Activated CD8-positive, alpha-beta memory T cell treated with anti-CD3 and anti-CD28 coated beads for 1 hour (primary cell): Measurements from ENCODE around the gene NIN.
"Not testable (repeated sequence)": the region's sequence is repeated elsewhere in the genome, so short reads cannot be mapped to it uniquely, and the experiment has no call there.

ENCODE experiments used
- DNase-seq, 2 donors: peaks; one replicate each; pipeline ENCODE4 v3.0.0-alpha.2; 2020; ENCODE audit warnings: low read depth in 1 of 2; ENCODE audit errors: extremely low read depth in 1 of 2

Gene NIN

DNA sequence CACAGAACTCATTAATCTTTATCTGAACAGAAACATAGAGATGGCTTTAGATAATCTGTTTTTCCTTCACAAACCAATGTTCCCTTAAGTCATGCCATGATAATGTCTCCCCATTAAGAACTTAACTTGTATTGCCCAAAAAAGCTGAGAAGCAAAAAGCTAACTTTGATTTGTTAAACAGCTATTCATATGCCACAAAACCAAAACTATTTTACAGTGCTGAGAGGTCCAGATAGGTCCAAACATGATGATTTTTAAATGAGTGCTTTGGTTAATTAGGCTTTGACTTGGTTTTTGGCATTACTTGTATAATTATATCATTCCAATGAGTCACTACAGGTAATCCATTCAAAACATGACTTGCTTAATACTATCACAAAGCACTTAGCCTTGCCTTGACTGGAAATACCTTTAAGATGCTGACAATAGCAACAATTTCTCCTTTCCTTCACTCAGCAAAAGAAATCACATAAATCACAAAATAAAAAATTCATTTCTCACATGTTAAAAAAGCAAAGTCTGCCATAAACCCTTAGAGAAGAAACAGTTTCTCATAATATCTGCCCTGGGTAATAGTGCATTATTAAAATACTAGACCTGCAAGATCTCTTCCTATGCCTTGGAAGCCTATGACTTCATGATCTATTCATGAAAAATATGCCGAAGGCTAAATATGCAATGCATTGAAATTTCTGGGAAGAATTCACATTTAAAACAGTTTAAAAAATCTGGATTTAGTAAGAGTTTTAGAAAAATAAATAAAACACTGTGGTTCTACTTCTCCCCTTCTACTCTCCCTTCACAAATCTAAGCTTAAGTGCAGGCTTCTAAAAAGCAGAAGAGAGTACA, 110.8 kb downstream of the NIN start:
- no peak for DNase-seq

DNA sequence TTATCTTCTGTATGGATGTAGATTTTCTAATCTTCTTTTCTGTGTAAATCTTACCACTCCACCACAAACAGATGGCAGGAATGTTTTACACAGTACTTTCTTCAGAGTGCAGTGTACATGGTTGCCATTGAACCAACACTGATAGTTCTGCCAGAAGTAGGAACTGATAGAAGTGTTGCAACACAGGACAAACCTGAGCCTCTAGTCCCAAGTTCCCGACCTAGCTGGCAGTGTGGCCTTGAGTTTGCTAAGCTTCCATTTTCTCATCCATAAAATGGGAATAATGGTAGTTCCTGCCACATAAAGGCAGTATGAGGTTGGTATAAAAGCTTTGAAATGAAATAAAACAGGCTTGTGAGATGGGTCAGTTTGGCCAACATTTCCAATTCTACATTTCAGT, 112.0 kb downstream of the NIN start:
- no peak for DNase-seq

DNA sequence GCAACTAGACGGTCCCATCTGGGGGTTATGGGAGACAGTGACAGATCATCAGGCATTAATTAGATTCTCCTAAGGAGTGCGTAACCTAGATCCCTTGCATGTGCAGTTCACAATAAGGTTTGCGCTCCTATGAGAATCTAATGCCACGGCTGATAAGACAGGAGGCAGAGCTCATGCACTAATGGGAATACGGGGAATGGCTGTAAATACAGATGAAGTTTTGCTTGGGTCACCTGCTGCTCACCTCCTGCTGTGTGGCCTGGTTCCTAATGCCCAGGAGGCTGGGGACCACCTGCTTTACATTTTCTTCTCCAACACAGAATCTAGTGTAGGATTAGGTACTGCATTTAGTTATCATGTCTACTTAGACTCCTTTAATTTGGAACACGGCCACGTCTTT, 113.2 kb downstream of the NIN start:
- DNase-seq = no peak

DNA sequence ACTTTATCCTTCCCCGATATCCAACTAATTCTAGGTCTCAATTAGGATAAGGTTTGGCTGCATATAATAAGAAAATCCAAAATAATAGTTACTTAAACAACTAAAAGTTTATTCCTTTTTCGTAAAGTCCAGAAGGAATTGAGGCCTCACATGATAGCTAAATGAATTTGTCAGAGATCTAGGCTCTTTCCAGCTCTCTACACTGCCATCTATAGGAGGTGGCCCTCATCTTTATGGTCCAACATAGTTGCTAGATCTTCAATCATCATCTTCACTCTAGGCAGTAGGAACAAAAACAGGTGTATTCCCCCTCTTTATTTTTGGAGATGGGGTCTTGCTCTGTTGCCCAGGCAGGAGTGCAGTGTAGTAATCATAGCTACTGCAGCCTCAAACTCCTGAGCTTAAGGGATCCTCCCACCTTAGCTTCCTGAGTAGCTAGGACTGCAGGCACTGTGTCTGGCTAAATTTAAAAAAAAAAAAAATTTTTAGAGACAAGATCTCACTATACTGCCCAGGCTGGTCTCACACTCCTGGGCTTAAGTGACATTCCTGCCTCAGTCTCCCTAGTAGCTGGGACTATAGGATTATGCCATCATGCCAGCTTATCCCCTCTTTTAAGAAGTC, 116.4 kb downstream of the NIN start:
- no peak for DNase-seq

DNA sequence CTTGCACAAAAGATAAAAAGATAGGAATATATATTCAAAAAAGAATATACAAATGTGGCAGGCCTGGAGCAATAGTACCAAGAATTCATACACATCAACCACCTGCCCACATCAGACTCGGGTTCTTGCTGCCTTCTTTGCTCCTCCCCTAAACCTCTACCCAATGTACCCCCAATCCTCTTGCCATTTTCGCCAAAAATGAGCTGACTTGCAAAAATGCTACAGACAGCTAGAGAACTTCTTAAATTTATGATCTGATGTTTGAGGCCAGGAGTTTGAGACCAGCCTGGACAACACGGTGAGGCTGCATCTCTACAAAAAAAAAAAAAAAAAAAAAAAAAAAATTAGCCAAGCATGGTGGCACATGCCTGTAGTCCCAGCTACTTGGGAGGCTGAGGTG, 119.9 kb downstream of the NIN start:
- no peak for DNase-seq

DNA sequence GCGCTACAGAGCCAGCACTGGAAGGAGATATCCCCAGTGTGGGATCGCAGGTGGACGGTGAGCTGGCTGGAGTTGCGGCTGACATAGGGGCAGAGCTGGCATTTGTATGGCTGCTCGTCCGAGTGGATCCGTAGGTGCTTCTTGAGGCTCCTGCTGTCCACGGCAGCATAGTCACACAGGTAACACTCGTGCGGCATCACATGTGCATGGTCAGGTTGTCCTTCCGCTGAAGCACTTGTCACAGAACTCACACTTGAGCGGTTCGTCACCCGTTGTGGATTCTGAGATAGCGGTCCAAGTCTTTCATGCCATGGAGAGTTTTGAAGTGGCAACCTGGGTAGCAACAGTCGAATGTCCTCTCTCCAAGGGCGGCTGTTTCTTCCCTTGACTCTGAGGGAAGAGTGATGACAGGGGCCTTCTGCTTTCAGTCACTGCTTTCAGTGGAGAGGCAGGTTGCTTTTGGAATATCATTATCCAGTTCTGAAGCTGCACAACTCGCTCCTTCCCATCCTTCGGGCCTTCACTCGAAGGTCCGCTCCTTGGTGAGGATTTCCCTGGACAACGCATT, 125.9 kb downstream of the NIN start:
- DNase-seq = no peak

DNA sequence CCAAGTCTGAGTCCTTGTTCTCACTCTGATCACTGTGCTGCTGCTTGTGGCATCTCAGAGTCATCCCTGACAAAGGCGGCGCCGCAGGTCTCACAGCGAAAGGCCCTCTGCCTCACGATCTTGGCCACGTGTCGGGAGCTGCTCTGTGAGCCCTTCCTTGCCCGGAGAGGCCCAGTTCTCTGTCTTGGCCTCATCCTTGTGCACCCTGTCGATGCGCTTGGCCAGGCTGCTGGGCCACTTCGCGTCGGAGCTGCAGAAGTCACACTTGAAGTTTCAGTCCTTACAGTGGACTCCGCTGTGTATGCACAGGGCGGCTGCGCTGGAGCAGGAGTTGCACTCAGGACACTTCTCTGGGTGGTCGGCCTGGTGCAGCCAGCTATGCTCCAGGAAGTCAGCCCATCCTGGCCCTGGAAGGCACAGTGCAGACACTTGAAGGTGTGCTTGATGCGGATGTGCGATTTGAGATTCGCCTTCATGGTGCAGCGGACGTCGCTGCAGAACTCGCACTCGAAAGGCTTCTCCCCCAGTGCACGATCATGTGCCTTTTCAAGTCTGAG, 126.4 kb downstream of the NIN start:
- DNase-seq = no peak

DNA sequence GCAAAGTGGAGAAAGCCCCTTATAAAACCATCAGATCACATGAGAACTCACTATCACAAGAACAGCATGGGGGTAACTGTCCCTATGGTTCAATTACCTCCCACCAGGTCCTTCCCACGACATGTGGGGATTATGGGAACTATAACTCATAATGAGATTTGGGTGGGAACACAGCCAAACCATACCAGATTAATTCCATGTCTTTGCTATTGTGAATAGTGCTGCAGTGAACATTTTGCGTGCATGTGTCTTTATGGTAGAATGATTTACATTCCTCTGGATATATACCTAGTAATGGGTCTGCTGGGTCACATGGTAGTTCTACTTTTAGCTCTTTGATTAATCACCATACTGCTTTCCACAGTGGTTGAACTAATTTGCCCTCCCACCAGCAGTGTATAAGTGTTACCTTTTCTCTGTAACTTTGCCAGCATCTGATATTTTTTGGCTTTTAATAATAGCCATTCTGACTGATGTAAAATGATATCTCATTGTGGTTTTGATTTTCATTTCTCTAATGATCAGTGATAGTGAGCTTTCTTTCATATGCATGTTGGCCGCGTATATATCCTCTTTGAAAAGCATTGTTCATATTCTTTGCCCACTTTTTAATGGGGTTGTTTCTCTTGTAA, 133.2 kb downstream of the NIN start:
- DNase-seq = no peak

DNA sequence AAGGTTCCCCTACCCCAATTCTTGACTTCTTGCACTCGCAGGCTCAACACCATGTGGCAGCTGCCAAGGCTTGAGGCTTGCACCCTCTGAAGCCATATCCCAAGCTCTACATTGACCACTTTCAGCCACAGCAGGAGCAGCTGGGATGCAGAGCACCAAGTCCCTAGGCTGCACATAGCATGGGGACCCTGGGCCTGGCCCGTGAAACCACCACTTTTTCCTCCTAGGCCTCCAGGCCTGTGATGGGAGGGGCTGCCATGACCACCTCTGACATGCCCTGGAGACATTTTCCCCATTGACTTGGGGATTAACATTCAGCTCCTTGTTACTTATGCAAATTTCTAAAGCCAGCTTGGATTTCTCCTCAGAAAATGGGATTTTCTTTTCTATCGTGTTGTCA, 136.7 kb downstream of the NIN start:
- not testable (repeated sequence) for DNase-seq

- no peak for DNase-seq
These were observed 142.1 kb downstream of the NIN start for GRCh38 chr14:50688875-50689274.

- no peak for DNase-seq
These were observed 151.3 kb downstream of the NIN start for GRCh38 chr14:50679674-50680073.

GRCh38 chr14:50678163-50678562, 152.8 kb downstream of the NIN start:
- DNase-seq = no peak

- no peak for DNase-seq
These were observed 153.4 kb downstream of the NIN start for GRCh38 chr14:50677527-50678063.

DNA sequence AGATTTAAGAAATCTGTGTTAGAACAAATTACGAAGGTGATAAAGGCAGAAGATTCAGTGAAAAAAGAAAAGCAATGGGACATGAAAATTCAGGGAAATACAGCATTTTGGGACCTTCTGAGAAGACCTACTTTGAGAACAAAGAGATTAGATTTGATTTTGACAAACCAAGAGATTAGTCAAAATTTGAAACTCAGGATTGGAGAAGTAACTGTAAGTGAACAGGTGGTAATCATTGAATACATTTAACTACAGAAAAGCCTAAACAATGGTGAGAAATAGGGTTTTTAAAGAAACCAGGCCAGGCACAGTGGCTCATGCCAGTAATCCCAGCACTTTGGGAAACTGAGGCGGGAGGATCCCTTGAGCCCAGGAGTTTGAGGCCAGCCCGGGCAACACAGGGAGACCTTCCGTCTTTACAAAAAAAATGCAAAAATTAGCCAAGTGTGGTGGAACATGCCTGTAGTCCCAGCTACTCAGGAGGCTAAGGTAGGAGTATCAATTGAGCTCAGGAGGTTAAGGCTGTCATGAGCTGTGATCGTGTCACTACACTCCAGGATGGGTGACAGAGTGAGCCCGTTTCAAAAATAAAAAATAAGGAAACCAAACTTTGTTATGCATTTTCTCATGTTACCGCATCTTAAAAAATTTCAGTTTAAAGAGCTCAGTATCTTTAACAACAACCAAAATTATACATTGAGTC, 154.0 kb downstream of the NIN start:
- no peak for DNase-seq

DNA sequence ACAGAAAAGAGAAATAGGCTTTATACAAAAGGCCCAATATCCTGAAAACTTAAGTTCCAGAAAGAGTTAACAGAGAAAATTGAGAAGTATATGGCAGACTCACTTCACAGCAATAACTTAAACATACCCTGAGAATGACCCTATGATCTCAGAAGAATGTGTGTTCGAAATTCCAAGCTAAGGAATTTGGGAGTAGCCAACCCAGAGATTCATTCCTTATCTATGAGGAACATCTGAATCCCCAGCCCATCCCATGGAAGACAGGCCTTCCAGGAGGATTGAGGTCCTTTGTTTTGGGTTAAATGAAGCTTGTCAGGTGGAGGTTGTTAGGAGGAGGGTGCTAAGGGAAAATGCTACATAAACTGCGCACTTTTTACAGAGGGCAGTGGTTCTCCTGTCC, 155.4 kb downstream of the NIN start:
- DNase-seq = no peak

GRCh38 chr14:50670866-50671256, 160.1 kb downstream of the NIN start:
- DNase-seq = no peak

- DNase-seq = no peak
These were observed 160.6 kb downstream of the NIN start for GRCh38 chr14:50670196-50670865.
